ENCODE data around the gene LGR5.

LGR5 gene

DNA sequence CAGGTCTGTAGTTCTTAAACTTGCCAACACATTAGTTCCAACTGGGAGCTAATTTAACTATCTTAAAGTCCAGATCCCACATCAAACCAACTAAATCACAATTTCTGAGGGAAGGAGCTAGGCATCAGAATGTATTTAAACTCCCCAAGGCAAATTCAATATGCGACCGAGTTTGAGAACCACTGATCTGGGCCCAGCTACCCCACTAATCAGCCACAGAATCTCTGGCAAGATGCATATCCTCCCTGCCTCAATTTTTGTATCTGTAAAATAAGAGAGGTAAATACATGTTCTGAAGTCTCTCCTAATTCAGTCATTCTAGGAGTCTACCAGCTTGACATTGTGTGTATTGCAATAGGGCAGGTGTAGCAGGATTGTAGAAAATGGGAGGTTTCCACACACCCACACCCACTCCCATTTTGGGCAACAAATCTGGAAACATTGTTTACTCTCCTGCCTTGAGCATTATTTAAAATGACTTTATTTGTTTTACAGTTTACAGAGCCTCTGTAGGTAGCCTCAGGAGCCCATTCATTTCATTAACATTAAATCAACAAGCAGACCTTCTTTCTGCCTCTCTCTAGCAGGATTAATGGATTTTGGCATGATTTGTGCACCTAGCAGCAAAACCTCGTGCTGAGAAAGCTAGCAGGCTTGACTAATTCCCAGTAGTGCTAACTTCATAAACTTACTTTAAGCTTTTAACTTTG, 15.6 kb downstream of the LGR5 start:
- TF ChIP-seq, protein P1, sequence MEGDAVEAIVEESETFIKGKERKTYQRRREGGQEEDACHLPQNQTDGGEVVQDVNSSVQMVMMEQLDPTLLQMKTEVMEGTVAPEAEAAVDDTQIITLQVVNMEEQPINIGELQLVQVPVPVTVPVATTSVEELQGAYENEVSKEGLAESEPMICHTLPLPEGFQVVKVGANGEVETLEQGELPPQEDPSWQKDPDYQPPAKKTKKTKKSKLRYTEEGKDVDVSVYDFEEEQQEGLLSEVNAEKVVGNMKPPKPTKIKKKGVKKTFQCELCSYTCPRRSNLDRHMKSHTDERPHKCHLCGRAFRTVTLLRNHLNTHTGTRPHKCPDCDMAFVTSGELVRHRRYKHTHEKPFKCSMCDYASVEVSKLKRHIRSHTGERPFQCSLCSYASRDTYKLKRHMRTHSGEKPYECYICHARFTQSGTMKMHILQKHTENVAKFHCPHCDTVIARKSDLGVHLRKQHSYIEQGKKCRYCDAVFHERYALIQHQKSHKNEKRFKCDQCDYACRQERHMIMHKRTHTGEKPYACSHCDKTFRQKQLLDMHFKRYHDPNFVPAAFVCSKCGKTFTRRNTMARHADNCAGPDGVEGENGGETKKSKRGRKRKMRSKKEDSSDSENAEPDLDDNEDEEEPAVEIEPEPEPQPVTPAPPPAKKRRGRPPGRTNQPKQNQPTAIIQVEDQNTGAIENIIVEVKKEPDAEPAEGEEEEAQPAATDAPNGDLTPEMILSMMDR (IDR thresholded peaks at IDR 0.05; ENCODE audit: low read length, missing control alignments) = no peak
- no peak for DNase-seq (ENCODE audit: low read depth)

DNA sequence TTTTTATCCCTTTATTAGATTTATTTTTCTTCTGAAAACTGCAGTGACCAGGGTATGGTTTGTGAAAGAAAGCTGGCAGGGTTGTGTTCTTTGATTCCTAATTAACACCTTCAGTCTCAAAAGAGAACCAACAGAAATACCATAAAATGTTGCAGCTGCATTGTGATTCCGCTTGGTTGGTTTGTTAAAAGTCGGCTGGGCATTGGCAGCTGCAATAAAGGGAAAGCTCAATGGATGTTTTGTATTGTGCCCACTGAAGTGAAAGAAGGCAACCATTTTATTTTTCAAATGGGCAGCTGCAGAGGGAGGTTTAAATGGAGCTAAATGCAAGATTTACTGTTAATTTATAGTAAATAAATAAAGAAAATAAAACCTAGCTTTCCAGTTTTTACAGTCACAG, 16.7 kb downstream of the LGR5 start:
- TF ChIP-seq, protein P1 (IDR thresholded peaks at IDR 0.05; ENCODE audit: low read length, missing control alignments) = no peak
- no peak overlapping the region for H3K4me3 ChIP-seq (replicated peaks; ENCODE audit: low read depth, low read length)
- no peak for DNase-seq (ENCODE audit: low read depth)

More for the DNA sequence above, 15.6 kb downstream of the LGR5 start:
- no peak overlapping the region for H3K4me3 ChIP-seq (replicated peaks; ENCODE audit: low read depth, low read length)

DNA sequence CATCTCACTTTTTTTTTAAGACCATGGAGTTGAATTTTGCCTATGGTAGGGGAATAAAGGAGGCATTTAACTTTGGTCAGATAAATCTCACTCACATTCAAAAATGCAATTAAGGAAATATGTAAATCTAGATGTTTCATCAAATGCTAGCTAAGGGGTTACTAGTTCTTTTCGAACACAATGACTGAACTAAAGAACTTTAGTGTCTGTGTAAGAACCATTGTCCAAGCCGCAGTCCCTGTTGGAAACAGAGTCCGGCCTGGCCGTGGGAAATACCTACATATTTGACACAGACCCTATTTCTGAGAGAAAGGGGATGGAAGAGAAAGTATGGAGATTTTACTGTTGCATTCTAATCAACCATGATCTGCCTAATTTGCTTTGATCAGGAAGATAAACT, 17.4 kb downstream of the LGR5 start:
- no peak overlapping the region for H3K4me3 ChIP-seq (replicated peaks; ENCODE audit: low read depth, low read length)
- no peak for DNase-seq (ENCODE audit: low read depth)
- TF ChIP-seq, protein P1 (IDR thresholded peaks at IDR 0.05; ENCODE audit: low read length, missing control alignments) = no peak

DNA sequence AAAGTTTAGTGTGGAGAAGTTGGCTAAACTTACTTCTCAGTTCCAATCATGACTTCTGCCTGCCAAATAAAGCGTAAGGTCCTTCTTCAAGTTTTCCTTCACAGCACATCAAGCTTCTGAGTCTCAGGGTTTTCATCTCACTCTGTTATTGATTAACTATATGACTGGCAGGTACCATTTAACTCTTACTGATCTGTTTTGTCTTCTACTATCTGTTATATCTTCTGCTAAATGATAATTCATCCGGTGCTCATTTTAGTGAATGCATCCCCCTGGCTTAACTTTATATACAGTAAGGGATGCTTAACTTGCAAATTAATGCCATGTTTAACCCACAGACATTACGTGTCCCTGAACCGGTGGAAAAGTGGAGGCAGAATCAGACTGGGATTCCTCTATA, 20.7 kb downstream of the LGR5 start:
- no peak for DNase-seq (ENCODE audit: low read depth)
- H3K4me3 ChIP-seq (replicated peaks; ENCODE audit: low read depth, low read length) = no peak overlapping the region
- TF ChIP-seq, protein P1 (IDR thresholded peaks at IDR 0.05; ENCODE audit: low read length, missing control alignments) = no peak

DNA sequence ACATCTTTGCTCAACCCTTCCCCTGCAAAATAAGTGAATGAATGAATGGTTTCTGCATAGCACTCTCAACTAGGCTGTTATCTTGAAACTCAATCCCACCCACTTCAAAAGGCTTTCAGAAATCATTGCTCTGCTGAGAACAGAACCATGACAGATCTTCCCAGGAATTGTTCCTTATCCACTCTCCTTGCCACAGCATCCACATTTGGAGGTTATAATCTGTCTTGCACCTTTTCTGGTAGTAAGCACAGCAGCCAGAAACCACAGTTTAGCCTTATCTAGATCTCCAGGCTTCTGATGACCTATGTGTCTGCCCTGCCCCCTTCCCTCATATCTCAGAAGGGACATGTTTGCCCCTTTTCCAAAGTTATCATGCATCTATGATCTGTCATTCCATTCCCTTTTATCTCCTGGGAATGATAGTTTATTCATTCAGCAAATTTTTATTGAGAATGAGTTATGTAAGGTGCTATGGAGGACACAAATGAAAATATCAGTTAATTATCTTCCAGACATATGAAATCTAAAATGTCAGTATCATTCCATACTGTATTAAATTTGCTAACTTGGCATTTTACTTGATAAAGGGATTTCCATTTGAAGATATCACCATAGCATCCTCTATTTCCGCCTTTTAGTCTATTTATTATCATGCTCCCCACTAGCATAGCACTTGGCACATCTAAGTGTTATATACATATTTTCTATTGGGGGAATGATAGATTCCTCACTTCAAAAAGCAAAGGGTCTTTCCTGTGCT, 21.4 kb downstream of the LGR5 start:
- no peak overlapping the region for H3K4me3 ChIP-seq (replicated peaks; ENCODE audit: low read depth, low read length)

DNA sequence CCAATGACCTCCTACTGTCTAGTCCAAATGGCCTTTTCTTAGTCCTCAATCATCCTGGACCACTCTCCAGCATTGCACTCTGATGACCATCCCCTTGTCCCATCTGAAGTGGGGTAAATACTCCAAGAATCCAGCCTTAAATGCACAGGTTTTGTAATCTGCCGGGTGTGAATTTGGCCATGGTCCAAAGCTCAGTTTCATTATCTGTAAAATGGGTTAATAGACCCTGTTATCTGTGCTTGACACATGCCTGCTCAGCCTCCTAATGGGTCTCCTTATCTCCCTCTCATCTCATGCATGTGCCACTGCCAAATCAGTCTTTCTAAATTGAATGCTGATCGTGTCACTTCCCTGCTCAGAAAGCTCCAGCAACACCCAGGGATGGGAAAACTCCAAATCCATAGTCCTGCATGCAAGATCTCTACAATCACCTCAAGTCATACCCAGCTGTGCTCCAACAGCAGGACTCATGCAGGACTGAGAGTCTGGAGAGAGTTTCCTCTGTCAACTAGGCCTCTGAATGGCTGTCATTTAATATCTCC, 22.3 kb downstream of the LGR5 start:
- DNase-seq (ENCODE audit: low read depth) = no peak
- TF ChIP-seq, protein P1 (IDR thresholded peaks at IDR 0.05; ENCODE audit: low read length, missing control alignments) = no peak
- no peak overlapping the region for H3K4me3 ChIP-seq (replicated peaks; ENCODE audit: low read depth, low read length)

More for the DNA sequence above, 21.4 kb downstream of the LGR5 start:
- DNase-seq (ENCODE audit: low read depth) = no peak
- TF ChIP-seq, protein P1 (IDR thresholded peaks at IDR 0.05; ENCODE audit: low read length, missing control alignments) = no peak

Data from fibroblast of pulmonary artery (primary cell).